ENCODE data around the gene NAPEPLD.

DNA sequence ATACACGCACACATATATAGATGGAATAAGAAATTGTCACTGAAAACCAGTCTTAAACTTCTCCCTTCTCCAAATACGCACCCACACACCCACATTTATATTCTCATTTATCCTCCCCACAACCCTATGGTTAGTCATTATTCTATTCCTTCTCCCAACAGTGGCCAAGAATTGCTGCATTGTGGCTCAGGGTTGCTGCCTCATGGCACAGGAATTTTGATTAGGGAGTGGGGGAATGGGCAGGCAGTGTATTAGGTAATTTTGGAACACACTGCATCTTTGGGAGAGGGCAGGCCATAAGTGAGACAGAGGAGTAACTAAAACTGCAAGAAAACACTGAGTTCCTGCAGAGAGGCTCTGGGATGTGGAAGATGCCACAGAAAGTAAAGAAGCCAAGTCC, 35.7 kb downstream of the NAPEPLD start:
- TF ChIP-seq CTCF (IDR thresholded peaks at IDR 0.05; ENCODE audit: low read length) (no peak), EZH2 (optimal IDR thresholded peaks at IDR 0.05; ENCODE audit: low read depth, low read length) (no peak)
